IPS-NIHi7 (cell line): ENCODE data around the gene FHL2.

Experiments
- DNase-seq: peaks from one replicate; pipeline ENCODE4 v3.0.0; 2012; ENCODE audit warnings: mixed read lengths; ENCODE audit errors: extremely low spot score

Gene FHL2

DNA sequence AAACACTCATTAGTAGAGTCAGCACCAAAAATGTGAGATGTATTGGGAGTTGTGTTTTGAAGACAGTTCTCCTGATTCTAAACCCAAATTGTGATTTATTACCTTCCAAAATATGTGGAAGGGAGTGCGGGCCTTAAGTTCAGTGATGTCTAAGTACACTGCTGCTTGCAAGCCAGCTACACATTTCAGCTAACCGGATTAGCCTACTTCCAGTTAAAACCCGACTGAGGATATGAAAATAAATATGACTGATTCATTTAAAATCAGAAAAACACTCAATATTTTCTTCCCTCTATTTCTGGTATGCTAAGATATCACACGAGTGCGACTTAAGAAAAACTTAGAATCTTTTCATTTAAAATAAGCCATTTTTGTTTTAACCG is 907 bp downstream of the FHL2 start:
- no peak for DNase-seq

DNA sequence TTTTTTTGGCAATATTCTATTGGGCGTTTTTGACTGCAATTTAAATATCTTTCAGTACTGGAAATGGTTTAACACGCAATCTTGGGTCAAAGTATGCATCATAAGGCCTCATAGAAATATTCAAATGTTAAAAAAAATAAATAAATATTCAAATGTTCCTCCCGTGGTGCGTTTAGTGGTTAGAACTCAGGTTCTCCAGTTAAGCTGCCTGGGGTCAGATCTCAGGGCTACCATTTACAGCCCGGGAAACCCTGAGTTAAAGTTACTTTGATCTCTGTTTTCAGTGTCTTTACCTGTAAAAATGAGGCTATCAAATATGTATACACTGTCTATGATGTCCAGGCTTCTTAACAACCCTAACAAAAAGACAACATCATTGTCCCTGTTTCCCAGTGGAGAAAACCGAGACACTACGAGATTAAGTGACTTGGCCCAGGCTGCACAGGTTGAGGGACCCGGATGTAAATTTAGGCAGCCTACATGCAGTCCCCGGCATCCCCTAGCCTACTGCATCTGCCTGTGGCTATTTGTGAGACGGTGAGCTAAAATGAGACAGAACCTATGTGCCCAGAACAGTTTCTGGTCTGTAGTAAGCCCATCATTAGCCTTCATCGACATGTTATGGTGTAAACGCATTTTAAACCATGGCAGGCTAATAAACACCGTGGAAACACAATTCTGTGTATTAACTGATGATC is 1.7 kb downstream of the FHL2 start:
- no peak for DNase-seq

GRCh38 chr2:105396254-105397024 is 2.4 kb downstream of the FHL2 start:
- DNase-seq = peak; percentile 41

DNA sequence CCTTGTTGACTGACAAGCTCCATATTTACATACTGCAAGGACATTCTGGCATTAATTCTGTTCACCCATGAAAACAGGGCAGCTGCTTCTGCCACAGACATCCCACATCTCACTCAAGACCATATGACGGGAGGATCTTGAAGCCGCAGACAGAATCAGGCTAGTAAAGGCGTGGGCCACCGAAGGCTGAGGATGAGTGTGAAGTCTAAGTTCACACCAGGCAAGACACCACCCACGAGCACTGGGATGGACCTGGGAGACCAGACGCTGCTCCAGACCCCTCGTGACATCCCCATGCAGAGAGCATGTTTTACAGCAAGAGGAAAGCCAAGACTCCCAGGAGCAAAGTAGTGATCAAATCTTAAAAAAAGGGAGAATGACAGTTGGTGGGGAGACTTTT is 3.2 kb downstream of the FHL2 start:
- DNase-seq = no peak

- no peak for DNase-seq
Observed at GRCh38 chr2:105394951-105395611, 3.8 kb downstream of the FHL2 start.

DNA sequence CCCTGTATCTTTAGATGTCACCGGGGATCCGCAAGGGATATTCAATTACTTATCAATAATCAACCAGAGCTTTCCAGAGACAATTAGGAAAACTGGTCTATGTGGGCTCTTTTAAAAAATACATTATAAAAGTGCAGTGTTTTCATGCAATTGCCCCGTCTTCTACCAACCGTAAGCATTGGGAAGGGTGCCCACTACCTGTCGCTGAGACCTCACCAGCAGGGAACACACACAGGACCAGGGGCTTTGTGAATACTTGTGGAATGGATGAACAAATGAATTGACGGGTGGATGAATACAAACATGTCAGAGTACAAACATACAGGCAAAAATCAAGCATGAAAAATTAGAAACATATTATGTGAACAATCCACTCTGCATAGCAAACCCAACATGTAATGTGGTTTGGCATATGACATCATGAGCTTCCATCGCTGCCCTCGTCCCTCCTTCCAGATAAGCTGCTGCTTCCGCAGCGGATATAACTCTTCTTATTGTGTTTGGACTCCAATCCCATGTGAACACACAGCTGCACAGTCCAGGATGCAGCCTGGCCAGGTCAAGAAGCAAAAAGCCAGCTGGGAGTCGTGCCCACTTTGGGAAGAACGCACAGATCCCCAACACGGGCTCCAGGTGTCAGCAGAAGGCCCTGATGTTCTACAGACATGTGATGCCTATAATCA is 5.3 kb downstream of the FHL2 start:
- DNase-seq = no peak

- no peak for DNase-seq
Observed at GRCh38 chr2:105391763-105392662, 6.8 kb downstream of the FHL2 start.

GRCh38 chr2:105391058-105391627 is 7.7 kb downstream of the FHL2 start:
- DNase-seq = no peak

GRCh38 chr2:105390454-105390853 is 8.4 kb downstream of the FHL2 start:
- DNase-seq = no peak

DNA sequence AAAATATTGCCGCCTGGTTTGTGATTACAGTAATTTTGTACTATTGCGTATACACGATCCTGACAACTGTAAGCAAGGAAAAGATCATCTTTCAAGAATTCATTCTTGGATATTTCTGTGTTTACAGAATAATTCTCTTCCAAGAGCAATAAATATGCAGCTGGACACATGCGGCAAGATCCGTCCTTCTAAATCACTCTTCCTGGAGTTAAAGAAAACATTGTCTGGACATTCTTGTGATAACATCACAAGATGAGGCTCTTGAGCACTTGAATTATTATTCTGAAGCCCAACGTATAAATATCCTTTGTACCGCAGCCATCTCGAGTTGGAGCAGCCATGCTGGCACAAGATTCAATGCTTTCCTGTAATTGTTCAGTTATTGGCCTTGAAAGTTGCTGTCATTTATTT is 9.9 kb downstream of the FHL2 start:
- DNase-seq = no peak

GRCh38 chr2:105387225-105387624 is 11.6 kb downstream of the FHL2 start:
- no peak for DNase-seq

GRCh38 chr2:105385731-105386540 is 12.9 kb downstream of the FHL2 start:
- DNase-seq = no peak

DNA sequence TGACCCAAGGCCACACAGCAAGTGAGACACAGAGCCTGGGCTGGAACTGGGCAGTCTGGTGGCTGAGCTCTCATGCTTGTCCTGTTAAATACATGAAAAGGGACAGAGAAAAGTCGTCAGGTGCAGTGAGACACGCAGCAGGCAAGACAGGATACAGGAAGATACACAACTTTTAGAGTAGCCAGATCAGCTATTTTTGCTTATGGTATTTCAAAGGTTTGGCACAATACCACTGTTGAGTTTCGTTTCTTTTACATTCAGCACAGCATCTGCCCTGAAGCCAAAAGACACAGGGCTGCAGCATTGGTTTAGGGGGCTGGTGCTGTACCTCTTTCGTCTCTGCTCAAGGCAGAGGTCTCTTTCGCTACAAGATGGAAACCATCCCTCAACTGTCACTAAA is 14.0 kb downstream of the FHL2 start:
- no peak for DNase-seq

DNA sequence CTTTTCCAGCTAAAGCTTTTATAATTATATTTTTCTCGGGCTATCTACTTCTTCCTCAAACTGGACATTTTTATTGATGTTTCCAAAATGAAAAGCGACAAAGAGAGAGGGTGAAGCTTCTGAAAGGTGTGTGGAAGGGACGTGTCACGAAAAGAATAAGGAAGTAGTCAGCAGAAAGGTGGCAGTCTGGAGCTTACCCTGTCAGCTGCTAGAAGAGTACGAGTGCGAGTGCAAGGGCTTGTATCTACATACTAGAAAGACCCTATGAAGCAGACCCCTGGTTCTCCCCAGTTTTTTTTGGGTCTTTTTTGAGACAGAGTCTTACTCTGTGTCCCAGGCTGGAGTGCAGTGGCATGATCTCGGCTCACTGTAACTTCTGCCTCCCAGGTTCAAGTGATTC is 14.6 kb downstream of the FHL2 start:
- no peak for DNase-seq

DNA sequence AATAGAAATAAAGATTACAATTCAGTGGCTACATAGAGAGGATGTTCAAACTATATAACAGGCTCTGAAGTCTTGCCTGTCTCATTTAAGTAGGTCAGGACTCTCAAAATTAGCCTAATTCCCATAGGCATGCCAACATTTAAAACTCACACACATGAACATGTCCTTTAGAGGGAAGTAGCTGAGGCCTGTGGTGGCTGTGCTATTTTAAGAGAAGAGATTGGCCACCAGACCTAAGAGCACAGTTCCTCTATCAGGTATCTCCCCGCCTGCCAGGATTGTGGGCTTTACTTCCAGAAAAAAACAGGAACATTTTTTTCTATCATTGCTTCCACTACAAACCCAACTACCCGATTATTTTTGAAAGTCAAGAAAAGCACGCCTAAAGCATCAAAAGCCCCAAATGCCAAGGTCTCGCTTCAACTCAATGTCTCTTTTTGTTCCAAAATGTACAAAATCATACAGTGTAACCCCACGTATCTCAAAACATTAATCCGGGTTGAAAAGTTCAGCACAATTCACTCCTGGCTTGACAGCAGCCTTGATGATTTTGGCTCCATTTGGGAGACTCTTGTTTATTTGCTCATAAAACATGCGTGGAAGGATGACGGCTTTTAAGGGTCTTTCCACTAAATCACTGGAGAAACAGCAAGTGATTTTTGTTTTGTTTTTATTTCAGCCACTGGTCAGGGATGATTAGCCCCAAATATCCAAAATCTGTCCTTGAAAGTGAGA is 15.3 kb downstream of the FHL2 start:
- DNase-seq = no peak

DNA sequence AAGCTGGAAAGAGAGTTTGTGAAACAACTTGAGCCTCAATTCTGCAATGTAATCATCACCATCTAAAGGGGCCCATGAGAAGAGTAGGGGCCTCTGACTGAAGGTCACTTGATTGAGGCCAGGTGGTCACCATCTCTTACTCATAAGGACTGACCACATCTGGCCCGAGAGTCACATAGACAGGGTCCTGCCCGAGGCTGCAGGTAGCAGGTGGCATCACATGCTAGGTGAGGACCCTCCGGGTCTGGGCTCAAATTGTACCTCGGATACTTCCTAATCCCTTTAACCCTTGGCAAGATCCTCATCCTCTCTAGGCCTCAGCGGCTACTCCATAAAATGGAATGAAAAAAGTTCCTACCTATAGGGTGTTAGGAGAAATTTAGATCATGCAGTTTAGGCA is 16.7 kb downstream of the FHL2 start:
- DNase-seq = no peak

GRCh38 chr2:105381101-105381668 is 17.7 kb downstream of the FHL2 start:
- no peak for DNase-seq

GRCh38 chr2:105380432-105381100 is 18.3 kb downstream of the FHL2 start:
- no peak for DNase-seq
